ENCODE results near the gene ZNF532. TPM values are rescaled to one million over a fixed set of nuclear protein-coding genes. Genes with fewer than 3 reads are reported as not detected.

Gene ZNF532
- total RNA-seq, 2 donors from 2014 or later, result 79.1 to 83.6 TPM

DNA sequence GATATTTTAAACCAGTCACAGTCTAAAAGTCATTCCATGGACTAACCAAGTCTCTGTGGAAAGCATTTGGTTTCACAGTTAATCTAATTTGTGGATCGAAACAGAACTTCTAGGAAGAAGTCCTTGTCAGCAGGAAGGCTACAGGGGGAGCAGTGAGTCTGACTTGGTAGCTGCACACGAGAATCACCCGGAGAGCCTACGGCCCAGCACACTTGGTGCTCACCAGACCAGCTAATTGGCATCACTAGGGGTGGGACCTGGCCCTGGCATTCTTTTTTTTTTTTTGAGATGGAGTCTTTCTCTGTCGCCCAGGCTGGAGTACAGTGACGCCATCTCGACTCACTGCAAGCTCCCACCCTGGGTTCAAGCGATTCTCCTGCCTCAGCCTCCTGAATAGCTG lies 97.7 kb downstream of the ZNF532 start:
- no peak for DNase-seq (ENCODE audit: low spot score)
- intact Hi-C loops (cut with DNase I), result no loop called here

DNA sequence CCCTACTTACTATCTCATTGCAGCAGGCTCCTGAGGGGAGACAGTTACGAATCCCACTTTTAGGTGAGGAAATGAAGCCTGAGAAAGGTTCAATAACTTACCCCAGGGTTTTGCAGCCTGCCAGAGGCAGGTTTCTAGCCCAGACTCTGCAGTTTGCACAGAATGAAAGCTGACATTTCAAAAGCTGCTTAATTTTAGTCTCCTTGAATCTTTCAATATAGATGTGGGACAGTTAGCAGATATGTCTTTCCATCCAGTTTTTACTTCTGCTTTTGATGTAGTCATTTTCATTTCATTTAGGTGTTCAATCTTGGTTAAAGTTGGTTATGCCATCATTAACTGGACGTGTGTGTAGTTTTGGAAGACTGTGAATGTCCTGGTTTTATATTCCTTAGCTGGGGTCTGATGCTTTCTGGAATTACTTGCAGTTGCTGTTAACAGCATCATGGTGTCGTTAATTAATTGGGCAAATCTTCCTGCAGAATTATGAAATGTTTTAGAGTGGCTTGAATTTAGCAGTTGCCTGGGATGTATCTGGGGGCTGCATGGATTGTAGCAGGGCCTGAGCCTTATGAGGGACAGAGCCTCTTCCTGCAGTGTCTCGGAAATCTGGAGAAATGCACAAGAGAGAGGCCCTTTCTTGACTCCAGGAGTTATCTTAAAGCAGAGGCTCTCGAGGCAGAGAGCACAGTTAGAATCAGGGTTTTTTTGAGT lies 100.8 kb downstream of the ZNF532 start:
- DNase-seq (ENCODE audit: low spot score), result no peak
- intact Hi-C loops (cut with DNase I), result no loop called here

DNA sequence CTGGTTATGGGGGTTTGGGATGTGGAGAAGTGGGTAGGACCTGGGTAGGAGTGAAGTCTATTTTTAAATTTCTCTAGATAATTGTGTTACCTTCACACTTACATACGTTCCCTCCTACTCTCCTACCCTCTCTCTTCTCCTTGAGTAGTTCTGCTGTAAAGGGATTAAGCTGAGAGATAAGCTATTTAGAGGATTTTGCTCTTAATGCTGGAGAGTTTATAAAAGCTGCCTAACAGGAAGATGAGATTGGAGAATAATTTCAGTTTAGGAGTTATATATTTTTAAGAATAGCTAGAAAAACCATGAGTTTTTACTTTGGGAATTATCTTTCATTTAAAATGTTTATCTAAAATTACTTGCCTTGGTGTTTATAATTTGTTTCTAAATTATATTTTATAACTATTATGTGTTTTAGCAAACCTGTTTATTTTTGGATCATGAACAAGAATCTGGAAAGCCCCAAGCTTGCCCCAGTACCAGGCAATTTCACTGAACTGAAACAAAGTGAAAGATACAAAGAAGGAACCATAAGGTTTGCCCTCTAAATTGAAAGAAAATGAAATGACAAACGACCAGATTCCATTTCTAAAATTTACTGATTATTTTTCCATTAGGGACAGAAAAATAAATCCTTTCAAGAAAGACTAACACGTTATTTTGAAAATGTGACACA lies 101.5 kb downstream of the ZNF532 start:
- intact Hi-C loops (cut with DNase I), result no loop called here

DNA sequence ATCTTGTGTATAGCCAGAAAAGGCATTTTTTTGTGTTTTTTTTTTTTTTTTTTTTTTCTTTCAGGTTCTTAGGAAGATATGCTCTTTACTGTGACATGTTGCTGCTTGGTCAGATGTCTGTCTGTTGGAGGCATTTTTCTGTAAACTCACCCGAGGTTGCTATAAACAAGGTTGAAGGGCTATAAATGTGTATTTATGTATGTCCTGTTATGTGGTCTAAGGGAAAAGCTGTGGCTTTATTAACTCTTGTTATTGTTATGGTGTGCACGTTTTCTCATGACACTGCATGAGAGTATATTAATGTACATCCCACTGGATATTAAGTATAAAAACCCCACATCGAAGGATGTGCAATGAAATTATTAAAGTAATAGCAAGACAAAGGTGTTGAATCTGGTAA lies 102.0 kb downstream of the ZNF532 start:
- no peak for DNase-seq (ENCODE audit: low spot score)
- intact Hi-C loops (cut with DNase I), result no loop called here

More for the DNA sequence above, 101.5 kb downstream of the ZNF532 start:
- DNase-seq (ENCODE audit: low spot score), result no peak

DNA sequence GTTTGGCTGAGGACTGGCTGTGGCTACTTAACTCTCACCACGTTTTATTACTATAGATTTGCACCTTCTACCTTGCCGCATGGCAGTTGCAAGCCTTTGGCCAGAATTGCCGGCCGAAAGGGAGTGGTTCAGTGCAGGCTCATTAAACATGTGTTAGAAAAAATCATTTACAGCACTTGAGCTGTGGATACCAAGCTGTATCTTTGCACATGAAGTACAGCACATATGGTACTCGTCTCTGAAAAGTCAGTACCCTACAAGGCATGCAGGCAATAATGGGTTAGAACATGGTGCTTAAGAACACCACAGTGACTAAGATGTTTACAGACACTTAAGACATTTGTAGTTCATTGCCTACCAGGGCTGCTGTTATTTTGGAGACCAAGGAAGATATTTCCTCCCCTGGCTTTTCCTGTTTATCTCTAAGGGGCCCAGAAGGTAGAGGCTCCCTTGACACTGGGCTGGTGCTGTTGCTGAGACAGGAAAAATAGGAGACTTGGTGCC lies 103.1 kb downstream of the ZNF532 start:
- no peak for DNase-seq (ENCODE audit: low spot score)
- intact Hi-C loops (cut with DNase I), result no loop called here

DNA sequence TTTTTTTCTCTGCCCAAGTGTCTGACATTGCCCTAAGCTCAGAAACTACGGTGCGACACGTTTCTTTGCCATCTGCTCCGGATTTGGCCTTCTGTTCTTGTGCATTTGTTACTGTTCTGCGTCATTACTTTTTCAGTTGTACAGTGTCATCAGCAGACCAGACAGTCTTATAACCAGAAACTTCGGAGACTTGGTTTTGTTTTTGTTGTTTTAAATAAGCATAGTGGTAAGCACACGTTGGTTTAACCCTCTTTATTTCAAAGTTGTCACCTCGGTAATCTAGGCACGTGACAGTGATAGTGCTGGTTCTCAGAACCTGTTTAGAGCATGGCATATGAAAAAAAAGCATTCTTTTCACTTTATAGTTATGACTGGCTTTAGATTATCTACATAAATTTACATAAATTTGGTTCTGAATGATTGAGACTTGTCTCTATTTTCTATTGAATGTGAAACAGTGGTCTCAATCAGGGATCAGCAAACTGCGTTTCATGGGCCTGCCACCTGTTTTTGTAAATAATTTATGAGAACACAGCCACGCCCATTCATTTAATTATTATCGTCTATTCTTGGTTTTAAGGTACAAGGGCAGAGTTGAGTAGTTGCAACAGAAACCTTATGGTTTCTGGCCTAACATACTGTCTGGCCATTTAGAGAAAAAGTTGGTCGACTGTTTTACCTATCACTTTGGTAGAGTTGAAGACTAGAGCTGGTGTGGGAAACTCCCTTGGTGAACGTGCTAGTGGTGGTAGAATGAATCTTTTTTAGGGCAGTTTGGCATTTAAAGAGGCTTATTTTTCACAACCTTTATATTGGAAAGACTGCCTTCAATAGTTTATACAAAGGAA lies 106.5 kb downstream of the ZNF532 start:
- no peak for DNase-seq (ENCODE audit: low spot score)
- intact Hi-C loops (cut with DNase I), result no loop called here

DNA sequence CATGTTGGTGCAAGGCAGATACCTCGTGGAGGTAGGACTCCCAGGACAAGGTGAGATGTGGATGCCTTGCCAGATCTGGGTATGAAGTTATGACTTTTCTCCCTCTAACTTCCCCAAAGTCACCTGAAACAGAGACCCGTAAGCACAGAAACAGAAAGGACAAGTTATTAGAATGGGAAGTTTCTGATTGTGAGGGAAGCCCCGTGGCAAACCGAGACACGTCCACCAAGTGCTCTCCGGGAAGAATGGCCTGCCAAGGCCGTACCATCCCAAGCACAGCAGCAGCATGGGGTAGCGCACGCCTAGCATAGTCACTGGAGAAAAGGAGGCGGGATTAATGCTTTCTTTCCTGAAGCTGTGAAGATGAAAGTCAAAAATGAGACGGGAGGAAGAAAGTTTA lies 110.6 kb downstream of the ZNF532 start:
- DNase-seq (ENCODE audit: low spot score), result no peak
- intact Hi-C loops (cut with DNase I), result no loop called here

DNA sequence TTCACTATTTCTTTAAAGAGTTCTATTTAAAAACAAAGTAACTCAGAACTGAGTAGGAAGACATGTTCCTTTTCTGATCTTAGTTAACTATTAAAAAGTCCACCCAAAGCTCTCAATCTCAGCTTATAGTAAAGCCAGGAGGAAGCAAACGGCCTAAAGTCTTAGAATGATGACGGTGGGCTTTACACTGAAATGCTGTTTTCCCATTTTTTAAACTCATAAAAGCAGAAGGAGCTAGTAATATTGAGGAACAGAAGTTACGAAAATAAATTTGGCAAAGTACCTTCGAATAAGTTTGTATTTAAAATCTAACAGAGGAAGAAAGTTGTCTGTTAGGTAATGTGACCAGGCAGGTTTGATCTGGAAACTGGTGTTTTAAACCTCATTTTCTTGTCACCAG lies 111.1 kb downstream of the ZNF532 start:
- DNase-seq (ENCODE audit: low spot score), result no peak
- intact Hi-C loops (cut with DNase I), result no loop called here

DNA sequence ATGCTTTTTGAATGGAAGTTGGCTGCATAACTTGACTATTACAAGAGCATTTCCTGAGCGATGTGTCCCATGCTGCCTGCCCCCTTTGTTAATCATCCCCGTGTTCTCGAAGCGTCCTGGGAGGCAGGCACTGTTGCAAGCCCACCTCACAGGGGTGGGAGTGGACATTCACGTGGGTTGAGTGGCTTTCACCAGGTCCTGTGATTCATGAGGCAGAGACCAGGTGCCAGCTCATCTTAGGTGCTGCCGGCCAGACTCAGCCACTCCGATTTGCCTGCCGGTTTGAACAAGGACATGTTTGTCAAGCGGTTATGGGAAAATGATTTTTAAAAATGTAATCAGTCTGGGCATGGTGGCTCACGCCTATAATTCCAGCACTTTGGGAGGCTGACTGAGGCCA lies 112.5 kb downstream of the ZNF532 start:
- DNase-seq (ENCODE audit: low spot score), result no peak
- intact Hi-C loops (cut with DNase I), result no loop called here

DNA sequence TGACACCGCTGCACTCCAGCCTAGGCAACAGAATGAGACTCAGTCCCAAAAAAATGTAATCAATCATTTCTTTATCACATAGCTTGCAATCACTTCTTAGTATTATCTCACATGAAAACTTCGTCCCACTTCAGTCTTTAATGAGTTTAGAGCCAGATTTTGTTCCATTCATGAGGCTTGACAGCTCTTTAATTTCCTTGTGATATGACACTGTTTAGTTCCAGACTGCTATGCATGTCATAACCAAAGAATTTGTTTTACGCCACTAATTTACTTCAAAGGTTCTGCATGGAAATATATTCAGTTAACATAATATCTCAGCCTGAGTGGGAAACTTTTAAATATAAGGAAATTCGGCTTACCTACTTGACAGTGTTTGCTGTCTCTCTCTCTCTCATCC lies 113.1 kb downstream of the ZNF532 start:
- intact Hi-C loops (cut with DNase I), result no loop called here
- DNase-seq (ENCODE audit: low spot score), result no peak

DNA sequence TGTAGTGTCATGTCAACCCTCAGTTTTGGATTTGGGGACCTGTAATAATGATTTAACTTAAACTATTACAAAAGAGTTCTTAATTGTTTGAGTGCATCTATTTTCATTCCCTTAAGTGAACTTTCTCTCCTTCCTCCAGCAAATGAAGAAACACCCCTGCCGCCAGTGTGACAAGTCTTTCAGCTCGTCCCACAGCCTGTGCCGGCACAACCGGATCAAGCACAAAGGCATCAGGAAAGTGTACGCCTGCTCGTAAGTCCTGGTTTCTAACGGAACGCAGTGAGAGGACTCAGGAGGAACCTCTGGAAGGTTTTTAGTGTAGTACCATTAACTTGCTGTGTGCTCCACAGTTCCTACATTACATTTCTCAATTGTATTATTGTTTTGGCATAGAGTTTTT lies 114.2 kb downstream of the ZNF532 start:
- intact Hi-C loops (cut with DNase I), result no loop called here
- no peak for DNase-seq (ENCODE audit: low spot score)

DNA sequence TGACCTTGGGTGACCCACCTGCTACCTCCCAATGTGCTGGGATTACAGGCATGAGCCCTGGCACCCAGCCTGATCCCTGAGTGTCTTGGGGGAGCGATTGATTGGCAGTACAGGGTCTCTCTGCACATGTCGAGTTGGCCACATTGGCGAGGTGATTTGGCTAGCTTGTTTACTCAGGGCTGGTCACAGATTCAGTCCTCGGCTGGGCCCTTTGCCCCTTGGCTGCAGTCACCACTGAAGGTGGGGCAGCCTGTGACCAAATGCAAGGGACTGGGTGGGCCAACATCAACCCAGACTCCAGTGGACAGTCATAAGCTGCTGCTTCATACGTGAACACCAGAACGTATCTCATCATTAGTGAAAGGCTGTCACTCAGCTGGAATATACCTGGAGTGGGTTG lies 114.9 kb downstream of the ZNF532 start:
- intact Hi-C loops (cut with DNase I), result no loop called here
- DNase-seq (ENCODE audit: low spot score), result no peak

DNA sequence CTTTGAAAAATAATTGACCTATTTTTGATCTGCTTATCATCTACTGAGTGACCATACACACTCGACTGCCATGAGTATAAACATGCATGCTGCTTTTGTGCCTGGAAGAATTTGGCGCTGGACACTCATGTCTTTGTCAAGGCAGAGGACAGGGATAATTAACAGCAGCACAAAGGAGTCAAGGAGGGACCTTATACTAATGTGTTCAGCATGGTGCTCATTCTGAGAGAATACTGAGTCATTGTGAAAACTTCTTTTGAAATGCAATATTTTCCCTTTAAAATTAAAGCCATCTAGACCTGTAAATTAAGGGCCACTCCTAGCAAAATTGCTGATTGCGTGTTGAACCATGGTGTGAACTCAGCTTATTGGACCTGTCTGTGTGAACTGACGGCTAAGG lies 116.3 kb downstream of the ZNF532 start:
- intact Hi-C loops (cut with DNase I), result no loop called here

DNA sequence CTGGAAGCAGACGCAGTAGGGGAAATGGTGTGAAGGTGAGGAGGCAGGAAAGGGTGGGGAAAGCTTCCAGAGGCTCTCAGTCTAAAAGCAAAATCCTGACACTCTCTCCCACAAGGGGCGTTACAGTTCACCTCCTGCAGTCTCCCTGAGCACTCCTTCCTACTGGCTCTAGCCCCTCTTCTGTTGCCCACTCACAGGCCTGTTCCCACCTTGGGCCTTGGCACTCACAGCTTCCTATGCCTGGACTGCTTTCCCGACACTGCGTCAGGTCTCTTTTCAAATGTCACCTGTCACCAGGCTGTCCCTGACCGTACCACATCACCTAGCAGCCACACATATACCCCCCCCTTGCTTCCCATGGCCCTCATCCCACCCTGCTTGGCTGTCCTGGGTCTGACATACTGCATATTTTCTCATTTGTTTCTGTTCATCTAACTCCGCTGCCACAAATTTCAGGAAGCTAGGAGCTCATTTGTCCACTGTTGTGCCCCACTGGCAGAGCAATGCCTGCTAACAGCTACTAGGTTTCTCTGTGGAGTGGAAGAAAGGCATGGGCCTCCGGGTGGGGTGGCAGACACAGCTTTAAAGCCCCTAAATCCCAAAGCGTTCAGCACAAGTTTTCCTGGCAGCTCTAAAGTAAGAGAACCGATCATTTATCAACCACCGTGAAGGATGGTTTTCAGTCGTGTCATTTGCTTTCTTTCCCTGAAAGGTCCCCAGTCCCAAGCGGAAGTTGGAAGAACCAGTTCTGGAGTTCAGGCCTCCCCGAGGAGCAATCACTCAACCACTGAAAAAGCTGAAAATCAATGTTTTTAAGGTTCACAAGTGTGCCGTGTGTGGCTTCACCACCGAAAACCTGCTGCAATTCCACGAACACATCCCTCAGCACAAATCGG lies 118.8 kb downstream of the ZNF532 start:
- intact Hi-C loops (cut with DNase I), result no loop called here
- no peak for DNase-seq (ENCODE audit: low spot score)

More for the DNA sequence above, 116.3 kb downstream of the ZNF532 start:
- no peak for DNase-seq (ENCODE audit: low spot score)

DNA sequence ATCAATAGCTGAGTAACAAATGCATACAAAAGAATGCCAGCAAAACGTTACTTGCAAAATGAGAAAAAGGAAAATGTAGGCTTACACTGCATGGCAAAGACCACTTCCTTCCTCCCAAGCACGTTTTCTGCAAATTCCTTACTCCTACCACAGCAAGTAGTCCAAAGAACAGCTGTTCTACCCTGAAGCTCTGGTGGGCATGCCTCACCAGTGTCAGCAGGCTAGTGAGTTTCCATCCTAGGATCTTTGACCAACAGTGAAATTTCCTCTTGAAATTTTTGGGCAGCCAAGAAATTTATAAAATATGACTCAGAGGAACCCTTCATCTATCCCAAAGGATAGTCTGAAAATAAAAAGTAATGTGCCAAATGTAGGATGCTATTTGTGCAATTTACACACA lies 123.9 kb downstream of the ZNF532 start:
- intact Hi-C loops (cut with DNase I), result no loop called here
- no peak for DNase-seq (ENCODE audit: low spot score)

DNA sequence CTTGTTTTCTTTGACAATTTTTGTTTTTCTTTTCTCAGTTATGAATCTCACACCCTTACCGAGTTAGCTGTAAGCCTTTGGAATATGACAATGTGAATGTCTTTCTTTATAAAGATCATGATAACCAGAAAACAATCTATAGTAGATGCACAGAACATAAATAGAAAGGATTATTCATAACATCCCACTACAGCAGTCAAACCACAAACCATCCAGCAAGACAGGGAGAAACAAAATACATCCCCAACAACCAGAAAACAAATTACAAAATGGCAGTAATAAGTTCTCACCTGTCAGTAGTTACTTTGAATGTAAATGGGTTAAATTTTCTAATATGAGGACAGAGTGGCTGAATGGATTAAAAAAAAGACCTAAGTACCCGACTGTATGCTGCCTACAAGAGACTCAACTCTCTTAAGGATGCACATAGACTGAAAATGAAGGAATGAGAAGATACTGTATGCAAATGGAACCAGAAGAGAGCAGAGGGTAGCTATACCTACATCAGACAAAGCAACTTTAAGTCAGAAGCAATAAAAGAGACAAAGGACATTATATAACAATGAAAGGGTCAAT lies 124.6 kb downstream of the ZNF532 start:
- DNase-seq (ENCODE audit: low spot score), result no peak
- intact Hi-C loops (cut with DNase I), result no loop called here

DNA sequence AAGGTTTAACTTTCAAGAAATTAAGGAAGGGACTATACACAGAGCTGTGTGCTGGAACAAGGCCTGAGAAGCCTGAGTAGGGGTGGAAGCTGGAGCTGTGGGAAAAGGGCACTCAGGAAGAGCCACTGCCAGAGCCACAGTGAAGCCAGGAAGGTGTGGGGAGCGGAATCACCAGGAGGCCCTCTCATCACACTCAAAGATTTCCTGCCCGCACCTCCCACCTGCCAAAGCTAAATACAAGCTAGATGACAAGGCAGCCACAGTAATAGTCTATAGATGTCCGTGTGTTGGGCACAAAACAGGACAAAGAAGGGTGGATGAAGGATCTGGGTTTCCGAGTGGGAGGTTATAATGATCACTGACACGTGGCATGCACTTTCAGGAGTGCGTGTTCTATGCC lies 126.0 kb downstream of the ZNF532 start:
- intact Hi-C loops (cut with DNase I), result loop anchor here in 1 of 2 donors (10.0 kb wide), 1 partner anchor 54 kb away; no protein-coding TSS in a partner anchor
- no peak for DNase-seq (ENCODE audit: low spot score)

DNA sequence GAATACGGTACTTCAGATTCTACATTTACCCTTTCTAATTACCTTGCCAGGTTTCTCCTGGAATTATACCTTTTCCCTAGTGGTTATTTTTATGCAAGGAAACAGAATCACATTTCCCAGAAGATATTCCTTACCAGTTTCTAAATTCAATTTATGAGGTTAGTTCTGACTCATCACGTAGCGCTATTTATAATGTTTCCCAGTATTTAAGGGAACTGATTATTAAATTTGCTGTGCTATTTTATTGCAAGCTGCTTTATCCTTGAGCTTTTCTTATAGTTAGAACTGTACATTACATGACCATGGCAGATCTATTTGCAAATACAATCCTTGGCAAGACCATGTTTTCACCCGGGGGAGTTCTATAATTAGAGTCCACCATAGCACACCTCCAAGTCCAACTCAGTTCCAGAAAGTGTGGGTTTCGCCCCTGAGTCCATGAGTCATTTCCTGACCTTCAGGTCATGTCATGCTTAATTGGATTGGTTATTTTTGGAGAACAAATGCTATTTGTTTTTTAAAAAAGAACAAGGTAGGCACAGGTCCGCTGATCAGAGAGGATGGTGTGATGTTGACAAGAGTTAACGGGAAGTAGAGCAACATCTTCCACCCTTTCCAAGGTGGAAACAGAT lies 126.6 kb downstream of the ZNF532 start:
- intact Hi-C loops (cut with DNase I), result loop anchor here in 1 of 2 donors (10.0 kb wide), 1 partner anchor 54 kb away; no protein-coding TSS in a partner anchor
- DNase-seq (ENCODE audit: low spot score), result no peak

All from posterior vena cava (tissue), 2 donors.